HG03565 (cell line): ENCODE results near the gene CLDN2.
"Not testable (repeated sequence)": the region's sequence is repeated elsewhere in the genome, so short reads cannot be mapped to it uniquely, and the experiment has no call there.

ENCODE experiments used
- ATAC-seq: cut with Tn5 transposase; IDR thresholded peaks from one replicate; pipeline ENCODE4 v1.9.1; 2021; ENCODE audit warnings: mild to moderate bottlenecking, moderate library complexity; ENCODE audit not compliant: unreplicated experiment

CLDN2 gene

GRCh38 chrX:106955004-106955772 is 35.0 kb downstream of the CLDN2 start:
- no peak for ATAC-seq

- ATAC-seq: no peak
Measured at GRCh38 chrX:106957856-106958255, 37.7 kb downstream of the CLDN2 start.

GRCh38 chrX:106959901-106960300 is 39.7 kb downstream of the CLDN2 start:
- ATAC-seq: no peak

GRCh38 chrX:106963111-106963510 is 42.9 kb downstream of the CLDN2 start:
- no peak for ATAC-seq

- no peak for ATAC-seq
Measured at GRCh38 chrX:106964290-106964689, 44.1 kb downstream of the CLDN2 start.

- ATAC-seq: not testable (repeated sequence)
Measured at GRCh38 chrX:106966547-106966946, 46.3 kb downstream of the CLDN2 start.

GRCh38 chrX:106972896-106973295 is 52.7 kb downstream of the CLDN2 start:
- no peak for ATAC-seq

- ATAC-seq: no peak
Measured at GRCh38 chrX:106973433-106974149, 53.4 kb downstream of the CLDN2 start.

- ATAC-seq: no peak
Measured at GRCh38 chrX:106976416-106976815, 56.2 kb downstream of the CLDN2 start.
